Measurements from ENCODE around the gene RALY.

The RALY gene

GRCh38 chr20:34079818-34080217, 86.1 kb downstream of the RALY start:
- DNase-seq = no peak

GRCh38 chr20:34082232-34082887, 88.6 kb downstream of the RALY start:
- no peak for DNase-seq

DNA sequence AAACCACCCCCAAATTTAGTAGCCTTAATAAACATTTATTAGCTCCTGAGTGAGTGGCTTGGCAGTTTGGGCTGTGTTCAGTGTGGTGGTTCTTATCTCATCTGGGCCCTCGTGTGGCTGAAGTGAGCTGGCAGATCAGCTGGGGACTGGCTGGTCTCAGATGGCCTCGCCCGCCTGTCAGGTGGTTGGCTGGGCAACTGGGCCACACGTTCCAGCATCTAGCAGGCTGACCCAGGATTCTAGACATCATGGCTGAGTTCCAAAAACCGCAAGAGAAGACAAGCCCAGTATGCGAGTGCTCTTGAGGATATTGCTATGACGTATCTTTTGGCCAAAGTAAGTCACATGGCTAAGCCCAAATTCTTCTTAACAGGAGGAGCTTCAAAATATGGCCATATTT, 89.4 kb downstream of the RALY start:
- DNase-seq = no peak

- no peak for DNase-seq
Observed at GRCh38 chr20:34083781-34084180, 90.1 kb downstream of the RALY start.

- DNase-seq = no peak
Observed at GRCh38 chr20:34084227-34084923, 90.7 kb downstream of the RALY start.

DNA sequence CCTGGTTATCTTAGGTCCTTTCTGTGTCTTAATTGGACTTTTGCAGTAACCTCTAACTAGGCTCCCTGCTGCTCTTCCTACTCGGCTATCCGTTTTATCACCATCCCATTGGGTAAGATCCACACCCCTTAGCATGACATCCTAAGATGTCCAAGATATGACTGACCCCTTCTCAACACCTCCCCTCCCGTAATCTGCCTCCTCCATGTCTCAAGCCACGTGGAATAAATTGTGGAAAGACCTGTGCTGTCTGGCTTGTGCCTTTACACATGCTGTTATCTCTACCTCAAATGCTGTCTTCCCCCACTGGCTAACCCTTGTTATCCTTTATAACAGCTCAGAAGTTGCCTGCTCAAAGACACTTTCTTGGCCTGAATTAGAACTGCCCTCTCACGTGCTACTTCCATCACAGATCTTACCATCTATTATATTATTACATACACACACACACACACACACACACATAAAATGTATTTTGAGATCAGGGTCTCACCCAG, 91.9 kb downstream of the RALY start:
- DNase-seq = no peak

- DNase-seq = no peak
Observed at GRCh38 chr20:34088305-34089174, 94.8 kb downstream of the RALY start.

DNA sequence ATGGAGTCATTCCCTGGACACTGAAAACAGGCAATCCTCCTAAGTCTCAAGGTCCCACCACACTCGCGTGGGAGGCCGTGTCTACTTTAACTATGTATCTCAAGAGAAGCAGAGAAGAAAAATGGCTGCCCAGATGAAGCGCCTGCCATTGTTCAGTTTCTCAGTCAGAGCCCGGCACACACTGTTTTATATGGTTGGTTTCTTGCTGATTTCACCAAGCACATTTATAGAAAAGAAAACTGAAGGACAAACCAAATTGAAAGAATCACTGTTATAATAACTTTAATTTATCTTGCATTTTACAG, 95.4 kb downstream of the RALY start:
- DNase-seq = no peak

GRCh38 chr20:34089655-34090345, 96.1 kb downstream of the RALY start:
- DNase-seq = no peak

GRCh38 chr20:34090645-34091044, 96.9 kb downstream of the RALY start:
- DNase-seq = no peak

DNA sequence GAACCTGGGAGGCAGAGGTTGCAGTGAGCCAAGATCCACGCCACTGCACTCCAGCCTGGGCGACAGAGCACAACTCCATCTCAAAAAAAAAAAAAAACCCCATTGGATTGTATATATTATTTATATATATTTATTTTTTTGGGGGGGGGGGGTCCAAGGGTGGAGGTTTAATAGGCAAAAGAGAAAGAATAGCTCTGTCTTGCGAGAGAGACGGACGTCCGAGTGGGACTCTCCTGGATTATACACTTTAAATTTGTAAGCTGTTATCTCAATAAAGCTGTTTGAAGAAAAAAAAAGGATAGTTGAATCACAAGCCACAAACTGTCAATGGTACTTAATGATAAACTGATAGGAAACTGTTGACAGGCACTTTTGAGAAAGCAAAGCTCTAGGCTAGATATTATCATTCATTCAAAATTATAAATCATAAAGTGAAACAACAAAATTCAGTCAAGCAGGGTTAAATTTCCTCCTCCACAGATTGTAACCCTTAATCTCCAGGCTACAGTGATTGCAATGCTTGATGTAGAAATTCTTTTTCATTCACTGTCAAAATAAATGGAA, 98.0 kb downstream of the RALY start:
- DNase-seq = no peak

- DNase-seq = no peak
Observed at GRCh38 chr20:34093895-34094294, 100.2 kb downstream of the RALY start.

GRCh38 chr20:34095825-34096224, 102.1 kb downstream of the RALY start:
- DNase-seq = no peak

GRCh38 chr20:34096699-34097444, 103.2 kb downstream of the RALY start:
- DNase-seq = no peak

GRCh38 chr20:34098570-34098969, 104.9 kb downstream of the RALY start:
- DNase-seq = no peak

DNA sequence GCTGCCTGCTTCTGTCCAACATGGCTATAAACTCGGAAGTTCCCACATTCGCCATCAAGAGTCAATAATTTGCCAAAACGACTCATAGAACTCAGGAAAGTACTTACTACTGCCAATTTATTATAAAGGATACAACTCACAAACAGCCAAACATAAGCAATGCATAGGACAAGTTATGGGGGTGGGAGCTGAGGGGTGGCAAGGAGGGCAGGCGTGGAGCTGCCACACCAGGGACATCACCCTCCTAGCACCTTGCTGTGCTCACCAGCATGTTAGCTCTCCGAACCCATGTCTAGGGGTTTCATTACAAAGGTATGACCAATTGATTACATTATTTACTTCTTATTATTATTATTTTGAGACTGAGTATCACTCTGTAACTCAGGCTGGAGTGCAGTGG, 106.0 kb downstream of the RALY start:
- no peak for DNase-seq

DNA sequence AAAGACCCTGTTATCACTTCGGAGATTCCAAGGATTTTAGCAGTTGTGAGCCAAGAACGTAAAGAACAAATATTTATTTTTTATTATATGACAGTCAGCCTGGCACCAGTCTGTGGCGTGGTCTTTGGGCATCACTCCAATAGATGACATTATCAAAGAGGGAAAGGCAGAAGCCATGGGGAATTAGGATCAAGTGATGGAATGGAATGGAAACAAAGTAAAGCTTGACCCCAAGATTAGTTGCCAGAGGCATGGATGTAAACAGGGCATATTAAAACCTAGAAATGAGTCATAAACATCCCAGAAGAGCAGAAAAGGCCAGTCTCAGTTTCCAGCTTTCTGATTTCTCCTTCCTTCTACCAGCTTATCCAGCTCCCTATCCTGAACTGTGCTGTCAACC, 106.9 kb downstream of the RALY start:
- DNase-seq = no peak

GRCh38 chr20:34102342-34102741, 108.6 kb downstream of the RALY start:
- DNase-seq = no peak

- no peak for DNase-seq
Observed at GRCh38 chr20:34104059-34104458, 110.3 kb downstream of the RALY start.

GRCh38 chr20:34105978-34106675, 112.4 kb downstream of the RALY start:
- no peak for DNase-seq

DNA sequence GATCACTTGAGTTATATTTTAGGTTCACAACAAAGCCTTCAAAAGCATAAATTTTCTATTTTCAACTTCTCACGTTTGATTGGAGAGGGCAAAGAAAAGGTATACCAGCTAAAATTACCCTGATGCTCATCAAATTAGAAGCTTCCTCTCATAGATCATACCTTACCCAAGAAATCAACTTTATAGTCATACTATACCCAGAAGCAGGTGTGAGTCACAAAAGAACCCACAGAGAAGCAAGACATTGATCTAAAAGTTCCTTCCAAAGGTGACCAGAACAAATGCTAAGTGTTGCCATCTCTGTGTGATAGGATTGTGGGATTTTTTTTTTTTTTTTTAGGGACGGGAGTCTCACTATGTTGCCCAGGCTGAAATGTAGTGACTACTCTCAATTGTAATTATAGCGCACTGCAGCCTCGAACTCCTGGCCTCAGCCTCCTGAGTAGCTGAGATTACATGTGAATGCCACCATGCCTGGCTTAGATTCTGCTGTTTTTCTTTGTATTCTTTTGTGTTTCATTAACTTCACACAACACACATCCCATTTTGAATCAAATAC, 115.0 kb downstream of the RALY start:
- no peak for DNase-seq

All from right kidney (tissue), 1 donor.